NOMO-1 (cell line): ENCODE measurements around the gene TUBA3D.
"Not testable (repeated sequence)": the region's sequence is repeated elsewhere in the genome, so short reads cannot be mapped to it uniquely, and the experiment has no call there.

ENCODE experiments used
- DNase-seq, 2 experiments: peaks; one replicate each; lab custom pipeline; 2025; ENCODE audit not compliant: unreplicated experiment in 2 of 2; lab: John Stamatoyannopoulos, UW

Gene TUBA3D

GRCh38 chr2:131475831-131476230 lies at the start of gene TUBA3D:
TSS of gene TUBA3D (plus strand) at chr2:131476119. CDS start at chr2:131476200, 81 bp downstream.
- DNase-seq = no peak

GRCh38 chr2:131426727-131427126 lies 49.2 kb upstream of the TUBA3D start:
- no peak for DNase-seq

GRCh38 chr2:131431336-131431735 lies 44.6 kb upstream of the TUBA3D start:
- DNase-seq = no peak

- not testable (repeated sequence) for DNase-seq
Observed at GRCh38 chr2:131440742-131441468, 35.0 kb upstream of the TUBA3D start.

- DNase-seq = not testable (repeated sequence)
Observed at GRCh38 chr2:131444736-131445514, 31.0 kb upstream of the TUBA3D start.

- DNase-seq = not testable (repeated sequence)
Observed at GRCh38 chr2:131445515-131445797, 30.5 kb upstream of the TUBA3D start.

GRCh38 chr2:131445896-131446295 lies 30.0 kb upstream of the TUBA3D start:
- no peak for DNase-seq

GRCh38 chr2:131447981-131448380 lies 27.9 kb upstream of the TUBA3D start:
- not testable (repeated sequence) for DNase-seq

GRCh38 chr2:131451265-131451949 lies 24.5 kb upstream of the TUBA3D start:
- DNase-seq = not testable (repeated sequence)

- not testable (repeated sequence) for DNase-seq
Observed at GRCh38 chr2:131454914-131455313, 21.0 kb upstream of the TUBA3D start.

- not testable (repeated sequence) for DNase-seq
Observed at GRCh38 chr2:131467722-131468121, 8.2 kb upstream of the TUBA3D start.

GRCh38 chr2:131470944-131471343 lies 5.0 kb upstream of the TUBA3D start:
- DNase-seq = not testable (repeated sequence)

GRCh38 chr2:131471624-131472023 lies 4.3 kb upstream of the TUBA3D start:
- DNase-seq = not testable (repeated sequence)

- not testable (repeated sequence) for DNase-seq
Observed at GRCh38 chr2:131473266-131473665, 2.7 kb upstream of the TUBA3D start.

GRCh38 chr2:131476363-131476762 lies 444 bp downstream of the TUBA3D start:
- DNase-seq = not testable (repeated sequence)

- DNase-seq = not testable (repeated sequence)
Observed at GRCh38 chr2:131477227-131477626, 1.3 kb downstream of the TUBA3D start.

GRCh38 chr2:131478074-131478849 lies 2.3 kb downstream of the TUBA3D start:
- DNase-seq = not testable (repeated sequence)

GRCh38 chr2:131478850-131479461 lies 3.0 kb downstream of the TUBA3D start:
- not testable (repeated sequence) for DNase-seq

- not testable (repeated sequence) for DNase-seq
Observed at GRCh38 chr2:131480351-131480750, 4.4 kb downstream of the TUBA3D start.

GRCh38 chr2:131482506-131483155 lies 6.7 kb downstream of the TUBA3D start:
- not testable (repeated sequence) for DNase-seq
